HCT116 (cell line): ENCODE measurements around the gene DOHH. TPM values are rescaled to one million over a fixed set of nuclear protein-coding genes. Genes with fewer than 3 reads are reported as not detected.

Source experiments
- ATAC-seq: fragments of 200-7000 bp; cut with Tn5 transposase; 2 replicates; pipeline ENCODE4 v1.9.1; 2020; ENCODE audit warnings: mild to moderate bottlenecking, moderate library complexity
- BruUV-seq: library from RNA; stranded (reverse); fragments of 400-500 nt; replicated peaks from 2 replicates; lab custom pipeline; 2021; lab: Mats Ljungman, UMichigan
- CTCF ChIA-PET: fragments of 300-600 bp; sonication (Branson Sonifier 250); formaldehyde crosslinking; loops from one replicate; lab custom pipeline; 2021; ENCODE audit warnings: antibody characterized with exemption; lab: Charles Lee
- POLR2A ChIA-PET: fragments of 300-600, 350-600 bp; sonication (Branson Sonifier 250); formaldehyde crosslinking; loops from one replicate; lab custom pipeline; 2021; ENCODE audit warnings: antibody characterized with exemption; lab: Charles Lee
- RAD21 ChIA-PET, 2 experiments: fragments of 300-600 bp; sonication (Branson Sonifier 250); formaldehyde crosslinking; loops; one replicate each; lab custom pipeline; 2023; ENCODE audit warnings: low total read pairs in 2 of 2; ENCODE audit not compliant: uncharacterized antibody in 2 of 2, unreplicated experiment in 2 of 2, low non-redundant PET in 1 of 2; lab: Charles Lee
- DNase-seq: peaks from one replicate; pipeline ENCODE4 v3.0.0-alpha.2; 2010; ENCODE audit warnings: low read depth, low spot score
- H2AFZ ChIP-seq: fragments of 200-600 bp; shearing (Covaris generic), sonication (generic); 2 replicates; pipeline ENCODE4 v1.6.1; 2017; ENCODE audit warnings: low read depth, mixed run types, mixed read lengths, antibody characterized with exemption, low read length; ENCODE audit not compliant: poor library complexity, severe bottlenecking
- H3K27ac ChIP-seq: 2 replicates; pipeline ENCODE4 v1.5.1; 2012; ENCODE audit warnings: low read depth, low read length
- H3K27me3 ChIP-seq: fragments of 200-600 bp; sonication (generic); 2 replicates; pipeline ENCODE4 v1.6.1; 2016; ENCODE audit warnings: mixed run types, low read length, mixed read lengths; ENCODE audit not compliant: insufficient read depth
- H3K36me3 ChIP-seq, 2 experiments: fragments of 200-500 bp in 1 of 2; fragments of 200-600 bp in 1 of 2; sonication (Bioruptor generic) in 1 of 2; sonication (generic) in 1 of 2; 2 replicates each; pipeline versions ENCODE4 v1.5.1 to v1.6.1; 2014 to 2016; ENCODE audit warnings: low read length in 2 of 2, inconsistent platforms in 1 of 2, mixed read lengths in 1 of 2, mixed run types in 1 of 2; ENCODE audit not compliant: insufficient read depth in 2 of 2, control insufficient read depth in 1 of 2
- H3K4me1 ChIP-seq, 2 experiments: fragments of 200-600 bp in 1 of 2; sonication (generic) in 1 of 2; 2 replicates each; pipeline versions ENCODE4 v1.5.1 to v1.6.1; 2012 to 2017; ENCODE audit warnings: low read length in 2 of 2, inconsistent platforms in 1 of 2, mild to moderate bottlenecking in 1 of 2, mixed read lengths in 1 of 2, mixed run types in 1 of 2, moderate library complexity in 1 of 2; ENCODE audit not compliant: insufficient read depth in 2 of 2, control insufficient read depth in 1 of 2
- H3K4me2 ChIP-seq: fragments of 200-600 bp; sonication (generic); 2 replicates; pipeline ENCODE4 v1.6.1; 2017; ENCODE audit warnings: mixed run types, low read length, mixed read lengths
- H3K4me3 ChIP-seq, 2 experiments: fragments of 200-600 bp in 1 of 2; sonication (generic) in 1 of 2; replicated peaks in 1 of 2; 2 replicates each; pipeline ENCODE4 v1.5.1; 2011 to 2016; ENCODE audit warnings: low read length in 2 of 2, control low read depth in 1 of 2, low read depth in 1 of 2, mild to moderate bottlenecking in 1 of 2, mixed read lengths in 1 of 2, mixed run types in 1 of 2
- H3K79me2 ChIP-seq: fragments of 200-600 bp; sonication (generic); 2 replicates; pipeline ENCODE4 v1.6.1; 2017; ENCODE audit warnings: mild to moderate bottlenecking, mixed run types, low read length, moderate library complexity, mixed read lengths; ENCODE audit not compliant: insufficient read depth
- H3K9ac ChIP-seq: fragments of 200-600 bp; sonication (generic); 2 replicates; pipeline ENCODE4 v1.6.1; 2016; ENCODE audit warnings: low read length, mixed read lengths
- H3K9me2 ChIP-seq: fragments of 200-600 bp; sonication (generic), shearing (Covaris generic); 2 replicates; pipeline ENCODE4 v1.6.1; 2017; ENCODE audit warnings: mixed run types, mild to moderate bottlenecking, moderate library complexity; ENCODE audit not compliant: insufficient read depth
- H3K9me3 ChIP-seq, 2 experiments: fragments of 200-500 bp in 1 of 2; fragments of 200-600 bp in 1 of 2; sonication (Bioruptor generic) in 1 of 2; sonication (generic) in 1 of 2; 2 replicates each; pipeline ENCODE4 v1.6.1; 2014 to 2017; ENCODE audit warnings: low read length in 2 of 2, mixed read lengths in 2 of 2, inconsistent platforms in 1 of 2, low read depth in 1 of 2, mild to moderate bottlenecking in 1 of 2, mixed run types in 1 of 2, moderate library complexity in 1 of 2; ENCODE audit not compliant: control insufficient read depth in 1 of 2, insufficient read depth in 1 of 2
- H4K20me1 ChIP-seq: fragments of 200-600 bp; sonication (generic), shearing (Covaris generic); 2 replicates; pipeline ENCODE4 v1.6.1; 2017; ENCODE audit warnings: mixed run types, mild to moderate bottlenecking, moderate library complexity; ENCODE audit not compliant: insufficient read depth
- CBX3 ChIP-seq: IDR thresholded peaks from 2 replicates; pipeline ENCODE4 v1.6.1; 2012; ENCODE audit warnings: low read depth
- CEBPB ChIP-seq: IDR thresholded peaks from 2 replicates; pipeline ENCODE4 v1.6.1; 2012; ENCODE audit warnings: low read depth
- ELF1 ChIP-seq: IDR thresholded peaks from 2 replicates; pipeline ENCODE4 v1.6.1; 2012; ENCODE audit warnings: low read depth, borderline replicate concordance
- EZH2phosphoT487 ChIP-seq: fragments of 200-600 bp; IDR thresholded peaks from 2 replicates; pipeline ENCODE4 v1.6.1; 2018; ENCODE audit warnings: antibody characterized with exemption, borderline replicate concordance
- JUND ChIP-seq: IDR thresholded peaks from 2 replicates; pipeline ENCODE4 v1.6.1; 2012
- POLR2A ChIP-seq: IDR thresholded peaks from 2 replicates; pipeline ENCODE4 v1.7.0; 2011; ENCODE audit warnings: borderline replicate concordance; ENCODE audit not compliant: insufficient read depth, insufficient read length; ENCODE audit errors: extremely low read depth
- SRF ChIP-seq: IDR thresholded peaks from 2 replicates; pipeline ENCODE4 v1.6.1; 2012; ENCODE audit warnings: low read depth
- TCF7L2 ChIP-seq: IDR thresholded peaks from 2 replicates; pipeline ENCODE4 v1.7.0; 2011; ENCODE audit warnings: borderline replicate concordance, inconsistent platforms; ENCODE audit not compliant: insufficient read depth, insufficient read length; ENCODE audit errors: extremely low read depth
- ZFX ChIP-seq: fragments of 450-650 bp; IDR thresholded peaks from 2 replicates; pipeline ENCODE4 v1.6.1; 2017
- ZNF274 ChIP-seq: fragments of 200-500 bp; sonication (Bioruptor generic); IDR thresholded peaks from 2 replicates; pipeline ENCODE4 v1.6.1; 2014; ENCODE audit warnings: mild to moderate bottlenecking, low read depth, low read length, inconsistent platforms
- intact Hi-C: fragments of 100-400 bp; cut with micrococcal nuclease; formaldehyde crosslinking; loops from 2 replicates; pipeline ENCODE4 v1.10.0; 2022
- total RNA-seq: library from RNA; stranded (reverse); gene quantifications from one replicate; pipeline ENCODE4 v1.2.1, GENCODE V29; 2021; ENCODE audit not compliant: unreplicated experiment
- TF ChIP-seq, protein P1 (sequence below): IDR thresholded peaks from 2 replicates; pipeline ENCODE4 v1.6.1; 2012; ENCODE audit warnings: low read depth
- TF ChIP-seq, protein P2 (sequence below), 3 experiments: fragments of 200-600 bp in 1 of 3; sonication (generic) in 1 of 3; IDR thresholded peaks in 2 of 3; conservative IDR thresholded peaks in 1 of 3; 2 replicates each; pipeline ENCODE4 v1.5.1; 2012 to 2017; ENCODE audit warnings: low read depth in 2 of 3, low read length in 2 of 3, antibody characterized with exemption in 1 of 3, borderline replicate concordance in 1 of 3, control low read depth in 1 of 3, mild to moderate bottlenecking in 1 of 3, mixed read lengths in 1 of 3, mixed run types in 1 of 3, moderate library complexity in 1 of 3; ENCODE audit not compliant: insufficient read depth in 1 of 3
- TF ChIP-seq, protein P3 (sequence below): IDR thresholded peaks from 2 replicates; pipeline ENCODE4 v1.6.1; 2012
- TF ChIP-seq, protein P4 (sequence below): IDR thresholded peaks from 2 replicates; pipeline ENCODE4 v1.6.1; 2011; ENCODE audit warnings: mild to moderate bottlenecking, low read length, moderate library complexity; ENCODE audit not compliant: insufficient replicate concordance; ENCODE audit errors: extremely low read depth

DOHH gene
- total RNA-seq, 1 experiment from 2014 or later = 20.9 TPM

DNA sequence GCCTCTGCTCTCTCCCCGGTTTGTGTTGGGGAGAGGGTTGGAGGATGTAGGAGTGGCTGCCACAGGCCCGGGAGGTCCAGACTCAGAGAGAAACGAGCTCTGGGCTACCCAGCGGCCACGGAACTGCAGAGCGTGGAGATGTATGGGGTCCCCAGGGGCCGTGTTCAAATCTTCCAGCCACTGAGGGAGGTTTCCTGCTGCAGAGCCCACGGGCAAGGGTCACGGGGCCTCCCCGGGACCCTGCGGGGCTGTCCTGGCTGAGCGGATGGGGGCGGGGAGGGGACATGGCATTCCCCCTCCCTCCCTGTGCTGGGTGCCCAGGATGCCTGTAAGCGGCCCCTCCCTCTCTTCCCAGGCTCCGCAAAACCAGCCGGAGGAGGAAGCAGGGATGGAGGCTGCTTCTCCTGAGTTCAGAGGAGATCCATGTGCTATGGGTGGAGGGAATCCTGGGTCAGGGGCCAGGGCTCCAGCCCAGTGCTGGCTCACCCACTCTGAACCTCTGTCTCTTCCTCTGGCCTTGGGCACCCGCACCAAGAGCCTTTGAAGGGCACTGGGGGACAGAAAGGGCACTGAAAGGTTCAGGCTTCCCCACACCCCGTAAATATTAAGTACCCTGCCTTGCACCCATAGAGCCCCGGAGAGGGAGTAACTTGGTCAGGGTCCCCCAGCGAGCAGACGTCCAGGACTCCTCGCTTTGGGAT, 42.8 kb downstream of the DOHH start:
- no TSS peak for BruUV-seq
- ChIA-PET POLR2A (no interaction called here), RAD21 (no interaction called here), CTCF (no interaction called here)
- Histone ChIP-seq H3K9me3 (no peaks in the 10 kb centered on the region), H3K79me2 (peaks cover 11% of the 10 kb centered on the region; the same call in 1 of the 2 replicates), H3K9ac (no peak overlapping the region), H3K4me3 (no peak overlapping the region), H3K9me2 (no peaks in the 10 kb centered on the region), H3K27me3 (no peaks in the 10 kb centered on the region), H3K36me3 (peaks cover 8 to 30% of the 10 kb centered on the region in 2 experiments), H3K4me2 (no peak overlapping the region), H3K4me1 (no peaks in the 10 kb centered on the region), H3K27ac (no peak overlapping the region), H4K20me1 (peaks cover 3% of the 10 kb centered on the region; the same call in 1 of the 2 replicates), H2AFZ (no peak overlapping the region)
- DNase-seq = no peak
- intact Hi-C loops = no loop called here
- TF ChIP-seq, protein P1, sequence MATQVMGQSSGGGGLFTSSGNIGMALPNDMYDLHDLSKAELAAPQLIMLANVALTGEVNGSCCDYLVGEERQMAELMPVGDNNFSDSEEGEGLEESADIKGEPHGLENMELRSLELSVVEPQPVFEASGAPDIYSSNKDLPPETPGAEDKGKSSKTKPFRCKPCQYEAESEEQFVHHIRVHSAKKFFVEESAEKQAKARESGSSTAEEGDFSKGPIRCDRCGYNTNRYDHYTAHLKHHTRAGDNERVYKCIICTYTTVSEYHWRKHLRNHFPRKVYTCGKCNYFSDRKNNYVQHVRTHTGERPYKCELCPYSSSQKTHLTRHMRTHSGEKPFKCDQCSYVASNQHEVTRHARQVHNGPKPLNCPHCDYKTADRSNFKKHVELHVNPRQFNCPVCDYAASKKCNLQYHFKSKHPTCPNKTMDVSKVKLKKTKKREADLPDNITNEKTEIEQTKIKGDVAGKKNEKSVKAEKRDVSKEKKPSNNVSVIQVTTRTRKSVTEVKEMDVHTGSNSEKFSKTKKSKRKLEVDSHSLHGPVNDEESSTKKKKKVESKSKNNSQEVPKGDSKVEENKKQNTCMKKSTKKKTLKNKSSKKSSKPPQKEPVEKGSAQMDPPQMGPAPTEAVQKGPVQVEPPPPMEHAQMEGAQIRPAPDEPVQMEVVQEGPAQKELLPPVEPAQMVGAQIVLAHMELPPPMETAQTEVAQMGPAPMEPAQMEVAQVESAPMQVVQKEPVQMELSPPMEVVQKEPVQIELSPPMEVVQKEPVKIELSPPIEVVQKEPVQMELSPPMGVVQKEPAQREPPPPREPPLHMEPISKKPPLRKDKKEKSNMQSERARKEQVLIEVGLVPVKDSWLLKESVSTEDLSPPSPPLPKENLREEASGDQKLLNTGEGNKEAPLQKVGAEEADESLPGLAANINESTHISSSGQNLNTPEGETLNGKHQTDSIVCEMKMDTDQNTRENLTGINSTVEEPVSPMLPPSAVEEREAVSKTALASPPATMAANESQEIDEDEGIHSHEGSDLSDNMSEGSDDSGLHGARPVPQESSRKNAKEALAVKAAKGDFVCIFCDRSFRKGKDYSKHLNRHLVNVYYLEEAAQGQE = no peak
- no peak for TF ChIP-seq CBX3
- TF ChIP-seq, protein P2, sequence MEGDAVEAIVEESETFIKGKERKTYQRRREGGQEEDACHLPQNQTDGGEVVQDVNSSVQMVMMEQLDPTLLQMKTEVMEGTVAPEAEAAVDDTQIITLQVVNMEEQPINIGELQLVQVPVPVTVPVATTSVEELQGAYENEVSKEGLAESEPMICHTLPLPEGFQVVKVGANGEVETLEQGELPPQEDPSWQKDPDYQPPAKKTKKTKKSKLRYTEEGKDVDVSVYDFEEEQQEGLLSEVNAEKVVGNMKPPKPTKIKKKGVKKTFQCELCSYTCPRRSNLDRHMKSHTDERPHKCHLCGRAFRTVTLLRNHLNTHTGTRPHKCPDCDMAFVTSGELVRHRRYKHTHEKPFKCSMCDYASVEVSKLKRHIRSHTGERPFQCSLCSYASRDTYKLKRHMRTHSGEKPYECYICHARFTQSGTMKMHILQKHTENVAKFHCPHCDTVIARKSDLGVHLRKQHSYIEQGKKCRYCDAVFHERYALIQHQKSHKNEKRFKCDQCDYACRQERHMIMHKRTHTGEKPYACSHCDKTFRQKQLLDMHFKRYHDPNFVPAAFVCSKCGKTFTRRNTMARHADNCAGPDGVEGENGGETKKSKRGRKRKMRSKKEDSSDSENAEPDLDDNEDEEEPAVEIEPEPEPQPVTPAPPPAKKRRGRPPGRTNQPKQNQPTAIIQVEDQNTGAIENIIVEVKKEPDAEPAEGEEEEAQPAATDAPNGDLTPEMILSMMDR (IDR thresholded peaks at IDR 0.05 in 2 of 3, conservative IDR thresholded peaks at IDR 0.05 in 1 of 3; ENCODE audit: borderline replicate concordance in 1 of 3, insufficient read depth in 1 of 3, low read depth in 2 of 3, low read length in 2 of 3) = no peak
- TF ChIP-seq ELF1 = no peak
- no peak for TF ChIP-seq JUND
- TF ChIP-seq SRF = no peak
- TF ChIP-seq POLR2A = no peak
- TF ChIP-seq ZFX = no peak
- no peak for TF ChIP-seq ZNF274
- TF ChIP-seq, protein P3, sequence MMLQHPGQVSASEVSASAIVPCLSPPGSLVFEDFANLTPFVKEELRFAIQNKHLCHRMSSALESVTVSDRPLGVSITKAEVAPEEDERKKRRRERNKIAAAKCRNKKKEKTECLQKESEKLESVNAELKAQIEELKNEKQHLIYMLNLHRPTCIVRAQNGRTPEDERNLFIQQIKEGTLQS = no peak
- no peak for TF ChIP-seq CEBPB
- TF ChIP-seq, protein P4, sequence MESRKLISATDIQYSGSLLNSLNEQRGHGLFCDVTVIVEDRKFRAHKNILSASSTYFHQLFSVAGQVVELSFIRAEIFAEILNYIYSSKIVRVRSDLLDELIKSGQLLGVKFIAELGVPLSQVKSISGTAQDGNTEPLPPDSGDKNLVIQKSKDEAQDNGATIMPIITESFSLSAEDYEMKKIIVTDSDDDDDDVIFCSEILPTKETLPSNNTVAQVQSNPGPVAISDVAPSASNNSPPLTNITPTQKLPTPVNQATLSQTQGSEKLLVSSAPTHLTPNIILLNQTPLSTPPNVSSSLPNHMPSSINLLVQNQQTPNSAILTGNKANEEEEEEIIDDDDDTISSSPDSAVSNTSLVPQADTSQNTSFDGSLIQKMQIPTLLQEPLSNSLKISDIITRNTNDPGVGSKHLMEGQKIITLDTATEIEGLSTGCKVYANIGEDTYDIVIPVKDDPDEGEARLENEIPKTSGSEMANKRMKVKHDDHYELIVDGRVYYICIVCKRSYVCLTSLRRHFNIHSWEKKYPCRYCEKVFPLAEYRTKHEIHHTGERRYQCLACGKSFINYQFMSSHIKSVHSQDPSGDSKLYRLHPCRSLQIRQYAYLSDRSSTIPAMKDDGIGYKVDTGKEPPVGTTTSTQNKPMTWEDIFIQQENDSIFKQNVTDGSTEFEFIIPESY = no peak
- TF ChIP-seq TCF7L2 = no peak
- no peak for TF ChIP-seq EZH2phosphoT487
- peak; percentile 19; the same call in 1 of the 2 replicates for ATAC-seq
